ENCODE measurements around the gene FA2H. TPM values are rescaled to one million over a fixed set of nuclear protein-coding genes. Genes with fewer than 3 reads are reported as not detected.

The FA2H gene
- total RNA-seq, 1 donor from 2014 or later = not detected

DNA sequence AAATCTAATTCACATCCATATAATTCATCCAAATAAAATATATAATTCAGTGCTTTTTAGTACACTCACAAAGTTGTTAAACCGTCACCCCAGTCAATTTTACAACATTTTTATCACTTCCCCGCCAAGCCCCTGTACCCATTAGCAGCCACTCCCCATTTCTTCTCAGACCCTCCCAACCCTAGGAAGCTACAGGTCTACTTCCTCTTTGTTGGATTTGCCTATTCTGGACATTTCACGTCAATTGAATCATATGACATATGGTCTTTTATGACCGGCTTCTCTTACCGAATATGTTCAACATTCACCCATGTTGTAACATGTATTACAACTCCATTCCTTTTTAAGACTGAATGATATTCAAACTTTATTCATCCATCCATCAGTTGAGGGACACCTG lies 54.0 kb downstream of the FA2H start:
- TF ChIP-seq, protein P1, sequence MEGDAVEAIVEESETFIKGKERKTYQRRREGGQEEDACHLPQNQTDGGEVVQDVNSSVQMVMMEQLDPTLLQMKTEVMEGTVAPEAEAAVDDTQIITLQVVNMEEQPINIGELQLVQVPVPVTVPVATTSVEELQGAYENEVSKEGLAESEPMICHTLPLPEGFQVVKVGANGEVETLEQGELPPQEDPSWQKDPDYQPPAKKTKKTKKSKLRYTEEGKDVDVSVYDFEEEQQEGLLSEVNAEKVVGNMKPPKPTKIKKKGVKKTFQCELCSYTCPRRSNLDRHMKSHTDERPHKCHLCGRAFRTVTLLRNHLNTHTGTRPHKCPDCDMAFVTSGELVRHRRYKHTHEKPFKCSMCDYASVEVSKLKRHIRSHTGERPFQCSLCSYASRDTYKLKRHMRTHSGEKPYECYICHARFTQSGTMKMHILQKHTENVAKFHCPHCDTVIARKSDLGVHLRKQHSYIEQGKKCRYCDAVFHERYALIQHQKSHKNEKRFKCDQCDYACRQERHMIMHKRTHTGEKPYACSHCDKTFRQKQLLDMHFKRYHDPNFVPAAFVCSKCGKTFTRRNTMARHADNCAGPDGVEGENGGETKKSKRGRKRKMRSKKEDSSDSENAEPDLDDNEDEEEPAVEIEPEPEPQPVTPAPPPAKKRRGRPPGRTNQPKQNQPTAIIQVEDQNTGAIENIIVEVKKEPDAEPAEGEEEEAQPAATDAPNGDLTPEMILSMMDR (conservative IDR thresholded peaks at IDR 0.05) = no peak
- H3K27me3 Mint-ChIP-seq (ENCODE audit: low read depth) = no peaks in the 10 kb centered on the region
- no peaks in the 10 kb centered on the region for H3K36me3 Mint-ChIP-seq (ENCODE audit: low read depth)
- H3K27ac Mint-ChIP-seq (ENCODE audit: unreplicated experiment) = no peak overlapping the region
- H3K9me3 Mint-ChIP-seq = no peaks in the 10 kb centered on the region
- DNase-seq (ENCODE audit: low read depth, low spot score) = no peak
- peaks cover 12% of the 10 kb centered on the region for H3K4me1 Mint-ChIP-seq
- no peak overlapping the region for H3K4me3 Mint-ChIP-seq

DNA sequence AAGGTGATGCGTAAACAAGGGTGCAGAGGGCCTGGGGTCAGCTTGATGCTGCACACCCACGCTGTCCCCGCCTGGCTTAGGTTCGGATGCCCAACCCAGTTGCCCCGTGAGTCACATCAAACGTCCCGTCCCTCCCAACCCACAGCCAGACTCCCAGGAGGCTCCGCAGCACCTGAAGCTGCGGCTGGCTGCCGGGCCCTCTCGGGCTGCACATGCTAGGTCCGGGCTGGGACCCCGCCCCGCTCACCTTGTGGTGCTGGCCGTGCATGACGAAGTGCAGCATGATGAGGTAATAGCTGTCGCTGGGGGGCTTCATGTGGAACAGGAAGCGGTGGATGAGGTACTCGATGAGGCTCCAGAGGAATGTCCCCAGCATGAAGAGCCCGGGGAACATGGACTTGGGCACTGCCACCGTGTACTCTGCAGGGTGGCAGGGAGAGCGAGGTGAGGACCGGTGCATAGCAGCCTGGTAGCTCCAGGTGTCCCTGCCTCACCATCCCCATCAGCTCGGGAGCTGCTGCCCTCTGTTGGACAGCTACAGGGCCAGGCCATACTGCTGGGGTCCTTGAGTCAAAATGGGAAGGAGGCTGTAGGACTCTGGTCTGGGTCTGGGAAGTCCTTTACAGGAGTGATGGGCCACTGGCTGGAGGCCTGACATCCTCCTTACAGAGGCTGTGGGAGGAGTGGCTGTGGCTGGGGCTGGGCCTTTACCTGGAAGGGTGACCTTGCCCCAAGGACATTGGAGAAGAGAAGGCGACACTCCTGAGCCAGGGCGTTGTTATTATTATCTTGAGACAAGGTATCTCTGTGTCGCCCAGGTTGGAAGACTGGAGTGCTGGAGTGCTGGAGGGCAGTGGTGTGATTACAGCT lies 55.6 kb downstream of the FA2H start:
- DNase-seq (ENCODE audit: low read depth, low spot score) = no peak
- Mint-ChIP-seq H3K4me3 (no peak overlapping the region), H3K27me3 (ENCODE audit: low read depth) (no peaks in the 10 kb centered on the region), H3K4me1 (no peaks in the 10 kb centered on the region), H3K36me3 (ENCODE audit: low read depth) (no peaks in the 10 kb centered on the region), H3K27ac (ENCODE audit: unreplicated experiment) (no peak overlapping the region), H3K9me3 (no peaks in the 10 kb centered on the region)
- TF ChIP-seq, protein P1 (conservative IDR thresholded peaks at IDR 0.05) = no peak

DNA sequence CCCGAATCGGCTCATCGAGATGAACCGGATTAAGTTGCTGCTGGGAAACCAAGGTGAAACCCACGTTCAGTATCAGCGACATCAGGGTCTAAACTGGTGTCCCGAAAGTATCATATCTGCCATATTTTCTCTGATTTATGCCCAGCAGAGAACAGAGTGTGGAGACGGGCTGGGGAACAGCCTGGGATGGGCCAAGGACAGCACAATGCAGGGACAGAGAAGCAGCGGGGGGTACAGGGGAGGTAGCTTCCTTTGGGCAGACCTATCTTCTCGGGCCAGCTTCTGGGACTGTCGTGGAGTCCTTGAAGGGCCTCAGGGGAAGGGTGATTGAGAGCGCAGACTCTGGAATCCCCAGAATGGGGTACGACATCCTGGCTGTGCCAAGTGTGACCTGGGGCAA lies 56.5 kb downstream of the FA2H start:
- Mint-ChIP-seq H3K4me1 (no peaks in the 10 kb centered on the region), H3K36me3 (ENCODE audit: low read depth) (no peaks in the 10 kb centered on the region), H3K9me3 (no peaks in the 10 kb centered on the region), H3K4me3 (no peak overlapping the region), H3K27ac (ENCODE audit: unreplicated experiment) (no peak overlapping the region), H3K27me3 (ENCODE audit: low read depth) (no peaks in the 10 kb centered on the region)
- TF ChIP-seq, protein P1 (conservative IDR thresholded peaks at IDR 0.05) = no peak
- DNase-seq (ENCODE audit: low read depth, low spot score) = no peak

DNA sequence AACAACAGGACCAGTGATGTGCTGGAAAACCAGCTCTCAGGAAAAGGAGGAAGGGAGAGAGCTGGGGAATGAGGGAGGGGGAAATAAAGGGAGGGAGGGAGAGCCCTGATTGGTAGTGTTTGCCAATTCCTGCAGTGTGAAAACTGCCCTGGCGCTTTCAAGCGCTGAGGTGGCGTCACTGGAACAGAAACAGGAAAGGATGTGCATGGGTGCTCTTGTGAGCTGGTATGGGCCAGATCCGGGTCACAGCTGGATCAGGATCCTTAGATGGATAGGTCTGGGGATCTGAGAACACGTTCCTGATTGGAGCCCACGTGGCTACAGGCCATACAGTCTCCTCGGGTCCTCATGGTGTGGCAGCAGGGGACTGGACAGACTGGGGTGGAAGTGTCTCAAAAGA lies 57.3 kb downstream of the FA2H start:
- no peaks in the 10 kb centered on the region for H3K4me1 Mint-ChIP-seq
- H3K36me3 Mint-ChIP-seq (ENCODE audit: low read depth) = no peaks in the 10 kb centered on the region
- no peaks in the 10 kb centered on the region for H3K9me3 Mint-ChIP-seq

DNA sequence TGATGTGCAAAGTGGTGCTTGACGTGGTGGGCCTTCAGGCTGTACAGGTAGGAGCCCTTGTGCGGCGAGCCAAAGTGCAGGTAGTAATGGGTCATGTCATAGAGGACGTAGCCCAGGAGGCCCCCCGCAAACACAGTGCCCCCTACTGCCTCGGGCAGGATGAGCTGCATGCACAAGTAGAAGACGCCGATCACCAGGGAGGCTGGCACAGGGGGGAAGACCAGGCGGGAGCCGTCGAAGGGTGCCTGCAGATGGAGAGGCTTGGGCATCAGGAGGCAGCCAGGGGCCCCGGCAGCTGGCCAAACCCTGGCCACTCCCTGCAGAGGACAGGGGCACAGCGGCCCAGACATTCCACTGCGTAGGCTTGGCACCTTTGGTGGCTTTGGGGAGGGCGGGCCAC lies 58.3 kb downstream of the FA2H start:
- no peaks in the 10 kb centered on the region for H3K4me1 Mint-ChIP-seq
- no peak overlapping the region for H3K27ac Mint-ChIP-seq (ENCODE audit: unreplicated experiment)
- H3K9me3 Mint-ChIP-seq = no peaks in the 10 kb centered on the region
- no peak for DNase-seq (ENCODE audit: low read depth, low spot score)
- TF ChIP-seq, protein P1 (conservative IDR thresholded peaks at IDR 0.05) = no peak
- no peaks in the 10 kb centered on the region for H3K27me3 Mint-ChIP-seq (ENCODE audit: low read depth)
- no peak overlapping the region for H3K4me3 Mint-ChIP-seq
- H3K36me3 Mint-ChIP-seq (ENCODE audit: low read depth) = no peaks in the 10 kb centered on the region

More for the DNA sequence above, 57.3 kb downstream of the FA2H start:
- DNase-seq (ENCODE audit: low read depth, low spot score) = no peak
- Mint-ChIP-seq H3K27me3 (ENCODE audit: low read depth) (no peaks in the 10 kb centered on the region), H3K4me3 (no peak overlapping the region), H3K27ac (ENCODE audit: unreplicated experiment) (no peak overlapping the region)
- TF ChIP-seq, protein P1 (conservative IDR thresholded peaks at IDR 0.05) = no peak
